Measurements from ENCODE around the gene SOS2. TPM values are rescaled to one million over a fixed set of nuclear protein-coding genes. Genes with fewer than 3 reads are reported as not detected.

SOS2 gene
- total RNA-seq, 1 experiment from 2014 or later = 20.3 TPM

DNA sequence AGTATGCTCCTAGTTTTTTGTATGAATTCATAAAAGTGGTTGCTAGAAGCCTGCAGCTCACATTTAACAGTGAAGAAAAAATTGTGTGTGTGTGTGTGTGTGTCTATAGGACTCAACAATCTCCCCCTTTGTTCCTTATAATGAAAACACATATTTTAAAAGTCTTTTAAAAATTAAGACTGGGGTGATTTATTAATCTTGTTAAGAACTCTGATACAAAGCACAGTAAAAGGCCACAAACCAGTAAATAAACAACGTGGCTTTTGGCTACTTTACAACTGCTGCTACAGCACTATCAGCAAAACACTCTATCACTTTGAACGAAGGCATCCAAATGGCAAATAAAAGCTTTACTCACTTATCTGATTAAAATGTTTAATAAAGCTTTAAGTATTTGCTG is 114.4 kb downstream of the SOS2 start:
- H3K27ac ChIP-seq (ENCODE audit: low read depth, low read length, poor library complexity, severe bottlenecking) = peak overlapping the region; percentile 92
- ChIA-PET CTCF (interaction anchor here (0.5 to 1.6 kb wide), 3 partner anchors 240 to 263 kb away, joined by 4 to 6 read pairs (median 5); no protein-coding TSS in a partner anchor), POLR2A (ENCODE audit: low non-redundant PET) (interaction anchor here (0.5 to 1.6 kb wide), 2 partner anchors 108 to 254 kb away, joined by 3 to 7 read pairs; no protein-coding TSS in a partner anchor)
- H3K4me3 ChIP-seq (ENCODE audit: low read depth, low read length, poor library complexity, severe bottlenecking) = peak overlapping the region; percentile 91
- no peak for DNase-seq (ENCODE audit: low spot score)
- H3K36me3 ChIP-seq (ENCODE audit: insufficient read depth, low read length, poor library complexity, severe bottlenecking) = peaks cover 27% of the 10 kb centered on the region
- no peaks in the 10 kb centered on the region for H3K27me3 ChIP-seq (replicated peaks; ENCODE audit: insufficient read depth, low read depth, low read length, poor library complexity)
- TSS peak; percentile 100 for BruUV-seq (replicated peaks)
- H3K4me1 ChIP-seq (ENCODE audit: insufficient read depth, low read length, poor library complexity, severe bottlenecking) = peaks cover 16% of the 10 kb centered on the region
- no peaks in the 10 kb centered on the region for H3K9me3 ChIP-seq (ENCODE audit: low read depth, low read length, poor library complexity, severe bottlenecking)
- TF ChIP-seq, protein P1, sequence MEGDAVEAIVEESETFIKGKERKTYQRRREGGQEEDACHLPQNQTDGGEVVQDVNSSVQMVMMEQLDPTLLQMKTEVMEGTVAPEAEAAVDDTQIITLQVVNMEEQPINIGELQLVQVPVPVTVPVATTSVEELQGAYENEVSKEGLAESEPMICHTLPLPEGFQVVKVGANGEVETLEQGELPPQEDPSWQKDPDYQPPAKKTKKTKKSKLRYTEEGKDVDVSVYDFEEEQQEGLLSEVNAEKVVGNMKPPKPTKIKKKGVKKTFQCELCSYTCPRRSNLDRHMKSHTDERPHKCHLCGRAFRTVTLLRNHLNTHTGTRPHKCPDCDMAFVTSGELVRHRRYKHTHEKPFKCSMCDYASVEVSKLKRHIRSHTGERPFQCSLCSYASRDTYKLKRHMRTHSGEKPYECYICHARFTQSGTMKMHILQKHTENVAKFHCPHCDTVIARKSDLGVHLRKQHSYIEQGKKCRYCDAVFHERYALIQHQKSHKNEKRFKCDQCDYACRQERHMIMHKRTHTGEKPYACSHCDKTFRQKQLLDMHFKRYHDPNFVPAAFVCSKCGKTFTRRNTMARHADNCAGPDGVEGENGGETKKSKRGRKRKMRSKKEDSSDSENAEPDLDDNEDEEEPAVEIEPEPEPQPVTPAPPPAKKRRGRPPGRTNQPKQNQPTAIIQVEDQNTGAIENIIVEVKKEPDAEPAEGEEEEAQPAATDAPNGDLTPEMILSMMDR (conservative IDR thresholded peaks at IDR 0.05; ENCODE audit: low read depth, low read length) = no peak
- no peak for TF ChIP-seq EZH2 (IDR thresholded peaks at IDR 0.05; ENCODE audit: borderline replicate concordance, low read depth, low read length, poor library complexity, severe bottlenecking)
- intact Hi-C loops (cut with micrococcal nuclease; ENCODE audit: unreplicated experiment) = loop anchor here (1.0 to 10.0 kb wide), 2 partner anchors 118 to 195 kb away; partner anchors contain the start of genes DMAC2L, L2HGDH and SOS2

- ChIA-PET POLR2A (ENCODE audit: low non-redundant PET) (interaction anchor here (0.5 to 1.6 kb wide), 2 partner anchors 107 to 253 kb away, joined by 3 to 7 read pairs; no protein-coding TSS in a partner anchor), CTCF (interaction anchor here (0.5 to 1.6 kb wide), 4 partner anchors 239 to 263 kb away, joined by 4 to 6 read pairs (median 4); no protein-coding TSS in a partner anchor)
- TF ChIP-seq, protein P1 (conservative IDR thresholded peaks at IDR 0.05; ENCODE audit: low read depth, low read length) = no peak
- no peak for TF ChIP-seq EZH2 (IDR thresholded peaks at IDR 0.05; ENCODE audit: borderline replicate concordance, low read depth, low read length, poor library complexity, severe bottlenecking)
- no TSS peak for BruUV-seq (replicated peaks)
- intact Hi-C loops (cut with micrococcal nuclease; ENCODE audit: unreplicated experiment) = loop anchor here (10.0 kb wide), 1 partner anchor 118 kb away; the partner anchor contains the start of gene SOS2
- peak; percentile 97 for DNase-seq (ENCODE audit: low spot score)
- peak within 1 kb of the TSS; percentile 91 for H3K4me3 ChIP-seq (ENCODE audit: low read depth, low read length, poor library complexity, severe bottlenecking)
- H3K4me1 ChIP-seq (ENCODE audit: insufficient read depth, low read length, poor library complexity, severe bottlenecking) = peaks cover 16% of the 10 kb centered on the region
- no peaks in the 10 kb centered on the region for H3K27me3 ChIP-seq (replicated peaks; ENCODE audit: insufficient read depth, low read depth, low read length, poor library complexity)
- H3K9me3 ChIP-seq (ENCODE audit: low read depth, low read length, poor library complexity, severe bottlenecking) = no peaks in the 10 kb centered on the region
- H3K36me3 ChIP-seq (ENCODE audit: insufficient read depth, low read length, poor library complexity, severe bottlenecking) = peaks cover 33% of the 10 kb centered on the region
- peak within 1 kb of the TSS; percentile 92 for H3K27ac ChIP-seq (ENCODE audit: low read depth, low read length, poor library complexity, severe bottlenecking)
Measured at GRCh38 chr14:50116181-50116956, 115.0 kb downstream of the SOS2 start, which contains the start of gene VCPKMT. Gene VCPKMT, minus strand, starts transcription at chr14:50116572. Its CDS starts 20 bp downstream, at chr14:50116552.

DNA sequence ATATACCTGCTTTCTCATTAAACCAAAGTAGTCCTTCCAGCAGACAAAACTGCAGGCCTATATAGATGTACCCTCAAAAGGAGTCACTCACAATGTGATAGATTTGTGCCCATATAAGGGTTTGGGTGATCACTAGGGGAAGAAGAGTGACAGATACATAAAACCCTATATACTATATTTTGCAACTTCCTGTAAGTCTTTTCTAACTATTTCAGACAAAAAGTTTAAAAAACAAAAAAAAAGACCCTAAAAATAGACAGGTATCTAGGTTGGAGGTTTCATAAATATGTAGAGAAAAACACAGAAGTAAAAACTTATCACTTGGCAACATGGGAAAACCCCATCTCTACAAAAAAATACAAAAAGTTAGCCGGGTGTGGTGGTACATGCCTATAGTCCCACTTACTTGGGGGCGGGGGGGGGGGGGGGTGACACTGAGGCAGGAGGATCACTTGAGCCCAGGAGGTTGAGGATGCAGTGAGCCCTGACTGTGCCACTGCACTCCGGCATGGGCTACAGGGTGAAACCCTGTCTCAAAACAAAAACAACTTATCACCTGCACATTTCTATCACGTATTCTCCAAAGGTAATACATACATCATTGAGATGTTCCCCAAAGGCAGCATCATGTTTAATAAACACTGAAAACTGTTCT is 117.9 kb downstream of the SOS2 start:
- intact Hi-C loops (cut with micrococcal nuclease; ENCODE audit: unreplicated experiment) = loop anchor here (5.0 to 10.0 kb wide), 2 partner anchors 121 to 419 kb away; partner anchors contain the start of genes MAP4K5 and SOS2
- no TSS peak for BruUV-seq (replicated peaks)
- no peak overlapping the region for H3K4me3 ChIP-seq (ENCODE audit: low read depth, low read length, poor library complexity, severe bottlenecking)
- ChIA-PET POLR2A (ENCODE audit: low non-redundant PET) (no interaction called here), CTCF (no interaction called here)
- no peaks in the 10 kb centered on the region for H3K9me3 ChIP-seq (ENCODE audit: low read depth, low read length, poor library complexity, severe bottlenecking)
- H3K27ac ChIP-seq (ENCODE audit: low read depth, low read length, poor library complexity, severe bottlenecking) = no peak overlapping the region
- TF ChIP-seq, protein P1 (conservative IDR thresholded peaks at IDR 0.05; ENCODE audit: low read depth, low read length) = no peak
- no peak for TF ChIP-seq EZH2 (IDR thresholded peaks at IDR 0.05; ENCODE audit: borderline replicate concordance, low read depth, low read length, poor library complexity, severe bottlenecking)
- no peak for DNase-seq (ENCODE audit: low spot score)
- peaks cover 62% of the 10 kb centered on the region for H3K36me3 ChIP-seq (ENCODE audit: insufficient read depth, low read length, poor library complexity, severe bottlenecking)
- H3K4me1 ChIP-seq (ENCODE audit: insufficient read depth, low read length, poor library complexity, severe bottlenecking) = peaks cover 16% of the 10 kb centered on the region
- H3K27me3 ChIP-seq (replicated peaks; ENCODE audit: insufficient read depth, low read depth, low read length, poor library complexity) = no peaks in the 10 kb centered on the region

All from A673 (cell line).